Astrocyte (in vitro differentiated cells and primary cell): ENCODE data around the gene ZFP36L2.

Experiments used
- EZH2 ChIP-seq: IDR thresholded peaks from 2 replicates; pipeline ENCODE4 v1.6.1; 2012; ENCODE audit warnings: mild to moderate bottlenecking, low read length, inconsistent platforms; ENCODE audit not compliant: insufficient read depth
- TF ChIP-seq, protein P1 (sequence below): IDR thresholded peaks from 2 replicates; pipeline ENCODE4 v1.5.1; 2011; ENCODE audit warnings: low read depth, mild to moderate bottlenecking, inconsistent platforms, low read length, moderate library complexity; ENCODE audit not compliant: insufficient read depth

DNA sequence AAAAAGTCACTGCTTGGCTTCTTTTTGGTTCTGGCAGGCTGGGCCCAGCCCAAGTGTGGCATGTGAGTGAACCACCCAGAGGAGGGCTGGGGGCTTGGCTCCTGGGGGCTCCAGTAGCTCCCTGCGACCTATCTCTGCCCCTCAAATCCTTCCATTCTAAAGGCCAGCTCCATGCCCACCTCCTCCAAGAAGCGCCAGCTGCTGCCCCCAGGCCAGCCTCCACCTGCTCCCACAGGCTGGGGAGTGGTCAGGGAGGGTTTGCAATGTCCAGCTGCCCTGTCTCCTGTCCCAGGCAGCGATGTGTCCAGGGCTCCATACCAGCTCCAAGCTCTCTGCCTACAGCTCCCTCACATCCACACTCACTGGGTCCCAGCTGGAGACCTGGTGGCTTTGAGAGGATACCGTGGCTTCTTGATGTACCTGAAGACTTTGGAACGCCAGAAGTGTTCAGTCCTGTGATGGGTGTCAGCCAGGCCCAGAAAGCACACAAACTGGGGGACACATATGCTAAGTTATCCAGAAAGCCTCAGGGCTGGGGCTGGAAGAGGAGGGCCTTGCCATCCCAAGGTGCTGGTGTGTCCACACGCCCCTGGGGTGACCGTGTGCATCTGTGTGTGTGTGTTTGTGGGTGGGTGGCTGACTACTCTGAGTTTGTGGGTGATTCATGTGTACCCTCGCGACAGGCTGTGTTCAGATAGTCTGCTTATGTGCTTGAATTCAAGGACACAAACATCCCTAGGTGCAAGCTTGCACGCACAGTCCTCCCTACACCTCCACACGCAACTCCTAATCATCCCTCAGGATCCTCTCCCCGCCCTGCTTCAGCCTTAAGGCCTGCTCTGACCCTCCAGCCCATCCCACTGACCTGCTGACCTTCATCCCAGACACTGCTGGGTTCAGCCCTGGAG is 33.4 kb downstream of the ZFP36L2 start:
- TF ChIP-seq, protein P1, sequence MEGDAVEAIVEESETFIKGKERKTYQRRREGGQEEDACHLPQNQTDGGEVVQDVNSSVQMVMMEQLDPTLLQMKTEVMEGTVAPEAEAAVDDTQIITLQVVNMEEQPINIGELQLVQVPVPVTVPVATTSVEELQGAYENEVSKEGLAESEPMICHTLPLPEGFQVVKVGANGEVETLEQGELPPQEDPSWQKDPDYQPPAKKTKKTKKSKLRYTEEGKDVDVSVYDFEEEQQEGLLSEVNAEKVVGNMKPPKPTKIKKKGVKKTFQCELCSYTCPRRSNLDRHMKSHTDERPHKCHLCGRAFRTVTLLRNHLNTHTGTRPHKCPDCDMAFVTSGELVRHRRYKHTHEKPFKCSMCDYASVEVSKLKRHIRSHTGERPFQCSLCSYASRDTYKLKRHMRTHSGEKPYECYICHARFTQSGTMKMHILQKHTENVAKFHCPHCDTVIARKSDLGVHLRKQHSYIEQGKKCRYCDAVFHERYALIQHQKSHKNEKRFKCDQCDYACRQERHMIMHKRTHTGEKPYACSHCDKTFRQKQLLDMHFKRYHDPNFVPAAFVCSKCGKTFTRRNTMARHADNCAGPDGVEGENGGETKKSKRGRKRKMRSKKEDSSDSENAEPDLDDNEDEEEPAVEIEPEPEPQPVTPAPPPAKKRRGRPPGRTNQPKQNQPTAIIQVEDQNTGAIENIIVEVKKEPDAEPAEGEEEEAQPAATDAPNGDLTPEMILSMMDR, result no peak
- TF ChIP-seq EZH2, result no peak
